Sigmoid colon (tissue), 4 donors: Measurements from ENCODE around the gene FN3K.

ENCODE experiments used
- EP300 ChIP-seq, 4 donors: sonication (generic); formaldehyde crosslinking; IDR thresholded peaks; one replicate each; pipeline ENCODE4 v1.6.1; 2017; ENCODE audit warnings: antibody characterized with exemption in 4 of 4
- POLR2A ChIP-seq, 2 donors: fragments of 450-650 bp; IDR thresholded peaks; one replicate each; pipeline ENCODE4 v1.6.1; 2016; ENCODE audit warnings: antibody characterized with exemption in 2 of 2, mild to moderate bottlenecking in 2 of 2, moderate library complexity in 2 of 2
- POLR2AphosphoS5 ChIP-seq, 4 donors: sonication (generic); formaldehyde crosslinking; IDR thresholded peaks; one replicate each; pipeline ENCODE4 v1.6.1; 2017; ENCODE audit warnings: antibody characterized with exemption in 4 of 4
- TF ChIP-seq, protein P1 (sequence below), 4 experiments: fragments of 450-650 bp in 3 of 4; fragments of 200-600 bp in 1 of 4; IDR thresholded peaks; one replicate each; pipeline ENCODE4 v1.5.1; 2016 to 2019; ENCODE audit warnings: antibody characterized with exemption in 4 of 4, mild to moderate bottlenecking in 3 of 4, moderate library complexity in 2 of 4

DNA sequence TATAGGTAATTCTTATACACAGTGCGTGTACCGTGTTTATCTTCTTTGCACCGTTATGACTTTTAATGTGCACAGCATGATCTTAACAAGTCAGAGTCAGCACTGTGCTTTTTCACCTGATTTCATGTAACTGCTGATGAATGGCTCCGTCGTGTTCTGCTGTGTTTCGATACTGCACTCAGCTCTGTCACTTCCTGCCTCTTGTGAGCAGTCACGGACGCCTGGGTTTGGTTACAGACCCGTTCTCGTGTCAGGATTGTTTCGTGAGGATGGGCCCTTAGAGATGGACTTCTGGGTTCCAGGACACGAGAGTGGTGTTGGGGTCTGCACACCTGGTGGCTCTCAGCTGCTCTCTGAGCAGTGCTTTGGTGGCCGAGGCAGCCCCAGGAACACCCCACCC, 41.0 kb downstream of the FN3K start:
- TF ChIP-seq, protein P1, sequence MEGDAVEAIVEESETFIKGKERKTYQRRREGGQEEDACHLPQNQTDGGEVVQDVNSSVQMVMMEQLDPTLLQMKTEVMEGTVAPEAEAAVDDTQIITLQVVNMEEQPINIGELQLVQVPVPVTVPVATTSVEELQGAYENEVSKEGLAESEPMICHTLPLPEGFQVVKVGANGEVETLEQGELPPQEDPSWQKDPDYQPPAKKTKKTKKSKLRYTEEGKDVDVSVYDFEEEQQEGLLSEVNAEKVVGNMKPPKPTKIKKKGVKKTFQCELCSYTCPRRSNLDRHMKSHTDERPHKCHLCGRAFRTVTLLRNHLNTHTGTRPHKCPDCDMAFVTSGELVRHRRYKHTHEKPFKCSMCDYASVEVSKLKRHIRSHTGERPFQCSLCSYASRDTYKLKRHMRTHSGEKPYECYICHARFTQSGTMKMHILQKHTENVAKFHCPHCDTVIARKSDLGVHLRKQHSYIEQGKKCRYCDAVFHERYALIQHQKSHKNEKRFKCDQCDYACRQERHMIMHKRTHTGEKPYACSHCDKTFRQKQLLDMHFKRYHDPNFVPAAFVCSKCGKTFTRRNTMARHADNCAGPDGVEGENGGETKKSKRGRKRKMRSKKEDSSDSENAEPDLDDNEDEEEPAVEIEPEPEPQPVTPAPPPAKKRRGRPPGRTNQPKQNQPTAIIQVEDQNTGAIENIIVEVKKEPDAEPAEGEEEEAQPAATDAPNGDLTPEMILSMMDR (IDR thresholded peaks at IDR 0.05) = no peak
- TF ChIP-seq EP300 (IDR thresholded peaks at IDR 0.05) = no peak
- TF ChIP-seq POLR2AphosphoS5 (IDR thresholded peaks at IDR 0.05) = no peak
- no peak for TF ChIP-seq POLR2A (IDR thresholded peaks at IDR 0.05)
